OCI-M2 (cell line): ENCODE measurements around the gene ABCD4.

Experiments
- DNase-seq: peaks from one replicate; lab custom pipeline; 2025; ENCODE audit not compliant: unreplicated experiment; lab: John Stamatoyannopoulos, UW

The ABCD4 gene

DNA sequence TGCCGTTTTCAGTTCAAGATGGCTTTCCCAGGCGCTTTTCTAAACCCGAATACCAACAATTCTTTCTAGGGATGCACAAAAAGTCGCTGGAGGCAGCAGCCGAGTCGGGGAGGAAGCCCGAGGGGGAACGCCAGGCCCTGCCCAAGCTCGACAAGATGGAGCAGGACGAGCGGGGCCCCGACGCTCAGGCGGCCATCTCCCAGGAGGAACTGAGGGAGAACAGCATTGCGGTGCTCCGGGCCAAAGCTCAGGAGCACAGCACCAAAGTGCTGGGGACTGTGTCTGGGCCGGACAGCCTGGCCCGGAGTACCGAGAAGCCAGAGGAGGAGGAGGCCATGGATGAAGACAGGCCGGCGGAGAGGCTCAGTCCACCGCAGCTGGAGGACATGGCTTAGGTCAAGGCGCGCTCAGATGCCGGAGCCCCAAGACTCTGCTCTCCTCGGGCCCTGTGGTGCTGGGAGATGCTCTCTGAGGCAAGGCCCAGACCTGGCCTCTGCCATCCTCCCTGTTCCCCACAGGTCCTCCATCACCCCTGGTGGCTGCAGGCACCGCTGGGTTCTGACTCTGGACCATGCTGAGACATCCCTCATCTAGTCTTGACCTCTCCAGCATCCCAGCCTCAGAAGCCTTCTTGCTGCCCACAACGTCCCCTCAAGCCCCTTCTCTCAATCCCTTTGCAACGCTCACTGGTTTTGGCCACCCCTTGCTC is 42.1 kb downstream of the ABCD4 start:
- no peak for DNase-seq

DNA sequence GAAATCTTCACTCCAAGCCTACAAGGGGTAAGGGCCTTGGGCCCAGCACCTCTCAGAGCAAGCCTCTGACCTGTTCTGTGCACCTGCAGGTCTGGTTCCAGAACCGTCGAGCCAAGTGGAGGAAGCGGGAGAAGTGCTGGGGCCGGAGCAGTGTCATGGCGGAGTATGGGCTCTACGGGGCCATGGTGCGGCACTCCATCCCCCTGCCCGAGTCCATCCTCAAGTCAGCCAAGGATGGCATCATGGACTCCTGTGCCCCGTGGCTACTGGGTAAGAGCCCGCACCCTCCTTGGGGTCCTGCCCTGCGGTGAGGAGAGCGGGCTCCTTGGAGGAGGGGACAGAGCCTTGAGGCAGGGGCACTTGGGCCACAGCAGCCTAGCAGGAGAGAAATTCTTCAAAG is 43.2 kb downstream of the ABCD4 start:
- no peak for DNase-seq

DNA sequence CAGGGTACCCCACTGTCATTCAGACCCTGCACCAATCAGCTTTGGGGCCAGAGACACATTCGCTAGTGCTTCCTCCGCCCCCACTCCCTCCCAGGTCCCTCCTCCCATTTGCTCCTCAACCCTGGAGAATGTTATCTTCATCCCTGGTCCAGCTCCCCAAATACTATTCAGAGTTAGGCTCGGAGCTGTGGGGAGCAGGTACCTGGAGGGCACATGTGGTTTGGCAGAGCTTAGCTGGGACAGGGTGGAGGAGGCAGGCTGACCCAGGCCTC is 44.0 kb downstream of the ABCD4 start:
- DNase-seq, result no peak

DNA sequence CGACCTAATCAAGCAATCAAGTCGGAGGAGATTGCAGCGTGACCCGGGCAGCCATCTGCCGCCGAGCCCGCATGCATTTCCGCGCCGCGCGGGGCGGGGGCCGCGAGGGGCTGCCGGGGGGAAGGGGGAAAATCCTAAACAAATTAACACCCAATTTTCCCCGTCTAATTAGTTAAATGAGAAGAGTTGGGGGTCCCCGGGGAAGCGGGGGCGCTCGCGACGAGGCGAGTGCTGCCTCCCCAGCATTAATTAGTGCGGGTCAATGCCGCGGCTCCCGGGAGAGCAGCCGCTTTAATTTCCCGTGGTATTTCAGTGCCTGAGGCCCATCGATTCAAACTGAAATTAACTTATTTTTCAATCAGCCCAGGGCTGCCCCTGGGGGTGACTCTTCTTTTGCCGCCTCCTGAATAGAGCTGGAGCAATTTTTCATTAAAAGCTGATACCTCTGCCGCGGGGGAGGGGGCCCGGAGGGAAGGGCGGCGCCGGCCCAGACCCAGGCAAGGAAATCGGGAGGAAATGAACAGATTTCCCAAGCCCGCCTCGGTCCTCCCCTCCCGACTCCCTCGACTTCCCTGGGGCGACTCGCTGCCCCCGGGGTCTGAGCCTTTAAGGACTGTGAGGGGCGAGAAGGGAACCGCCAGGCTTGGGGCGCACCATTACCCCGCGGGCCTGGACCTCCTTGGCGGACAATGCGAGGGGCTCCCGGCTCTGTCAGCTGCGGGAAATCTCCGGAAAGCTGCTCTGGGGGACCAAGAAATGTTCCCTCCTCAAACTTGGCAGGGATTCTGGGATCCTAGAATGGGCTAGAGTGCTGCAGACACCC is 44.6 kb downstream of the ABCD4 start:
- no peak for DNase-seq

DNA sequence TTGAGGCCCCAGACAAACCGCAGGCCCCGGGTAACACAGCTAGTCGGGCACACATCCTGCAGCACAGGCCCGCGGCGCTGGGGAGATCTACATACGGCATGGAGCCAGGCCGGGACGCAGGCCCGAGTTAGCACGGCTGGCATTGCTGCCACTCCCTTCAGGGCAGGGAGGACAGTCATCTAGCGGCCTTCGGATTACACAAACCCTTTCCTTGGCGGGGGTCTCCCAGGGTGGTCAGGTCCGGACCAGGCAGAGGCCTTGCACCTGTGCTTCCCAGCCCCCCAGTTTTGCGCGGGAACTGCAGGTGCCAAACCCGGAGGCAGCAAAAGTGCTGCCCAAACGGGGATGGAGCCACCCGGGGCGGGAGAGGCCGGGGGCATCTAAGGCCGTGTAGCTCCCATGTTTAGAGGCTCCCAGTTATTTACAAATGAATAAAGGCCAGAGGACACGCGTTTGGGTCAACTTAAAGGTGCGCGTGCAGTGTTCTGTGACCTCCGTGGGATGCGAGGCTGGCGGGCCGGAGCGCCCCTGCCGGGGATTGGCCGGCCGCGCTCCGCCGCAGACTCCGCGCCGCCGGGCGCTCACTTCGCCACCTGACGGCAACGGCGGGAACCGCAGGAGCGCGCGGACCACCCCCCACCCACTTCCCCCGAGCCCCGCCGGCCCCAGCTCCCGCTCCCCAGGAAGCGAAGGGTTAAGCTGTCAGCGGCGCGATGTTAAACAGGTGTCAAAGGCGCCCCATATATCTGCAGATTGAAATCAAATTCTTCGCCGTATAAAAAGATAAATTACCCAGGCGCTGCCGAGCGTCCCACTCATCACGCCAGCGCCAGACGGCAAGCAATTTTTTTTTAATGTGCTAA is 45.4 kb downstream of the ABCD4 start:
- no peak for DNase-seq

DNA sequence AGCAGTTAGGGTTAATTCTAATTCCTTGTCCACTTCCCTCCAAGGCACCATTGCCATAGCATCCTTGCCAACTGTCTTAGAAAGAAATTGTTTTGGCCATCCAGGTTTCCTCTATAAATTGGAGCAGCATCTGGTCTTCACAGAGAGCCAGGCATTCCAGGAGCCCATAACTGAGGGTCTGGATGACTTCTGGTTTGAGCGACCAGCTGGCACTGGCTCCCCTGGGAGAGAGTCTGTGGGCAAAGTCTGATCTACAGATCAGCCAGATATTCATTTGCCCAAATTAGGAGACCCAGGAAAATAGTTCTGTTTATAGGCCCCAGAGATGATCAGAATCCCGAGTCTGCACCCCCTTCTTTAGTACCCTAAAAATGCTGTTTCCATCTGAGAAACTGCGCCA is 47.5 kb downstream of the ABCD4 start:
- DNase-seq, result no peak

DNA sequence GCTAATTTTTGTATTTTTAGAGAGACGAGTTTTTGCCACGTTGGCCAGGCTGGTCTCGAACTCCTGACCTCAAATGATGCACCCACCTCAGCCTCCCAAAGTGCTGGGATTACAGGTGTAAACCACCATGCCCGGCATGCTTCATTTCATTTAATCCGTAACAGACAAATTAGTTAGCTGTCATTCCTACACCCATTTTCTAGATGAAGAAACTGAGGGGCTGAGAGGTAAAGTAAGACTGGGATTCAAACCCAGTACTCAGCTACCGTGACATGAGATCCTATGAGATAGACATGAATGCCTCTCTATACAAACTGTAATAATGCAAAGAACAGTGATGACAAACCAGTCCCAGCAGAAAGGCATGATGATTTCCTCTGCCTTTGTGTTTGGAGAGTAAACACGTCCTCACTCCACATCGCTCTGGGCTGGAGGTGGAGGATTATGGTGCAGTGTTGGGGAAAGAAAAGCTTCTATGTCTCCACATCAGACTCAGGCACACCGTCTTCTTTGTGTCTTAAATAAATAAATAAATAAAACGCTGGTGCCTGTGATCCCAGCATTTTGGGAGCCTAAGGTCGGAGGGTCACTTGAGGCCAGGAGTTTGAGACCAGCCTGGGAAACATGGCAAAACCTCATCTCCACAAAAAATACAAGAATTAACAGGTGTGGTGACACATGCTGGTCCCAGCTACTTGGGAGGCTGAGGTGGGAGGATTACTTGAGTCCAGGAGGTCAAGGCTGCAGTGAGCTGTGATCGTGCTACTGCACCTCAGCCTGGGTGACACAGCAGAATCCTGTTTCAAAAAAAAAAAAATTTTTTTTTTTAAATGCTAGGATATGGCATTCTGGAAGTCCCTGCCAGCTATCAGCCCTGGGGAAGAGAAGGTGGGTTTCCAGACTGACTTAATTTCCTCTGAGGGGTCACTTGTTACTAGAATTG is 53.0 kb downstream of the ABCD4 start:
- DNase-seq, result no peak

DNA sequence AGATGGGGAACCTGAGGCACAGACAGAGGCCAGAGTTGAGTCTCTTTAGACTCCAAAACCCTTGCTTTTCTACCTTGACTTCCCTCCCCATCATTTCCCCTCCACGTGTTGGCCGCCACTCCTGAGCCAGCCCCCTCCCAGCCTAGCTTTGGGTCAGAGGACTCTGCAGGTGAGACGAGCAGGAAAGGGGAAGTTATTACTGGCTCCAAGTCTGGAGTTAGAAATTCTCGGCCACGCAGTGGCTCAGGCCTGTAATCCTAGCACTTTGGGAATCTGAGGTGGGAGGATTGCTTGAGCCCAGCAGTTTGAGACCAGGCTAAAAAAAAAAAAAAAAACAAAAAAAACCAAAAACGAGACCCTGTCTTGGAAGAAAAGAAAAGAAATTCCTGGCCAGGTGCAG is 54.7 kb downstream of the ABCD4 start:
- no peak for DNase-seq

DNA sequence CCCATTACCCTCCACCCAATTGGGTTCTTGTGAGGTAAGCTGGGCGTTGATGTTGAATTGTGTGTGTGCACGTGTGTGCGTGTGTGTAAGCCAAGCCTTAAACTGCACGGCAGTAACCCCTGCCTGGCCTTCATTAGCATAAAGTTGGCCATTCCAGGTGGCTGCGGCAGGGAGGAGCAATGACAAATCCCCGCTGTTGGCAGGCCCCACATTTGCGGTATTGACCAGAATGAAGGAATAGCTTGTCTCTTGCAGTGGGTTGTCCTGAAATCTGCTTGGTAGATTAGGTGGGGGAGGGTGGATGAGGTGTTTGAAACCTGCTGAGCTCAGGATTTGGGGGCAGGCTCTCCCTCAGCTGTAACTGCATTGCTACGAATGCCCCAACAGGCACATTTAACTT is 56.2 kb downstream of the ABCD4 start:
- no peak for DNase-seq

DNA sequence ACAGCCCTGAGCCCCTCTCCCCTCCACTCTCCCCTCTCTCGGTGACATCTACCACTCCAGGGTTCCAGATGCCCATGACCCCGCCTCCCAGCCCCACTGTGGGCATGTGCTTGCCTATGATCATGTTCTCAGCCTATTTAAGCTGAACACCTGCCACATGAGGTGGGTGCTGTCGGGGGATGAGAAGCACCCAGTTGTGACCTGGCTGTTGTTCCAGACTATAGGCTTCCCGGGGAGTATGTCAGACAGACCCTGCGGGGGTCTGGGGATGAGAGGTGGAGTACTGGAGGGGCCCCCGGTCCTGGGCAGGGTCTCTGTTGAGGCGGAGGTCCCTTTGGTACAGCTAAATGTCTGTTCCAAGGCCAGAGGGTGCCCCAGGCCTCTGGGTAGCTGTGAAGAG is 57.4 kb downstream of the ABCD4 start:
- DNase-seq, result no peak

DNA sequence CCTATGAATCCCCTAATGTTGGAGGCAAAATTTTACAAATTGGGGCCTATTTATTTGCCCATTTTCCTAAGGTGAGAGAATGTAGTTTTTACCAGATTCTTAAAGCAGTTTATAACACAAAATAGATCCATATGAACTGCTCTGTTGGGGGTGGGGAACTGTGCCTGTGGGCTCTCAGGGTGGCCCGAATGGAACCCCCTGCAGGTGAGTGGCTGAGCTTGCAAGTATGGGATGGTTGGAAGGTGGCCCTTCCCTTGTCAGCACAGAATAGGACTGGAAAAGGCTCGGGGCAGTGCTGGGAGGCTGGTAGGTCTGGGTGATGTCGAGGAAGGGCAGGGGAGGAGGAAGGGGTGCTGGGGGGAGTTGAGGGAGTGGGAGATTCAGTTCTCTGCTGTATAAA is 58.6 kb downstream of the ABCD4 start:
- no peak for DNase-seq

DNA sequence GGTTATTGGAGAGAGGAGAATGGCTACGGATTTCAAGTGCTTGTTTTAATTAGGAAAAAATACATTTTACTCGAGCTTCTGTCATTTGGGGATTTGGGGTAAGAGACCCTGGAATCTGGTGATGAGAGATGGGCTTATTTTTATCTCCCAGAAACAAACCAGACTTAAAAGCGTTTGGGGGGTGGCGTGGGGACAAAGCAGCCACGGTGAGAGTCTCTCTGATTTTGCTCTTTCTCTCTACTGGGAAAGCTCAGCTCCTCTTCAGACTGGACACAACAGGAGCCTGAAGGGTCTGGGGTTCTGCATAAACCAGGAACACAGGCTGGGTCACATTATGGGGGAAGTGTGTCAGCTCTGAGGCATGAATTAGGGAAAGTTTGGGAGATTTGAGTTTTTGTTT is 59.7 kb downstream of the ABCD4 start:
- no peak for DNase-seq

DNA sequence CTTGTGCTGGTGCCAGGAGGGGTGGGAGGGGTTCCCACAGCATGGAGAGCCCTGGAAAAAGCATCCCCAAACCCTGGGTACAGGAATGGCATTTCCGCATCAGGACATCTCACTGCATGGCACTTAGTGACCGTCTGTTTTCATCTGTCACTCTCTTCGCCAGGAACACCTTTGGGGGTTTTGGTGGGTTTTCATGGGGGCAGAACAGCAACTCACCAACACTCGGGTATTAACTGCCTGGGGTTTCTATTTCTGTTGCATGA is 60.0 kb downstream of the ABCD4 start:
- DNase-seq, result no peak

DNA sequence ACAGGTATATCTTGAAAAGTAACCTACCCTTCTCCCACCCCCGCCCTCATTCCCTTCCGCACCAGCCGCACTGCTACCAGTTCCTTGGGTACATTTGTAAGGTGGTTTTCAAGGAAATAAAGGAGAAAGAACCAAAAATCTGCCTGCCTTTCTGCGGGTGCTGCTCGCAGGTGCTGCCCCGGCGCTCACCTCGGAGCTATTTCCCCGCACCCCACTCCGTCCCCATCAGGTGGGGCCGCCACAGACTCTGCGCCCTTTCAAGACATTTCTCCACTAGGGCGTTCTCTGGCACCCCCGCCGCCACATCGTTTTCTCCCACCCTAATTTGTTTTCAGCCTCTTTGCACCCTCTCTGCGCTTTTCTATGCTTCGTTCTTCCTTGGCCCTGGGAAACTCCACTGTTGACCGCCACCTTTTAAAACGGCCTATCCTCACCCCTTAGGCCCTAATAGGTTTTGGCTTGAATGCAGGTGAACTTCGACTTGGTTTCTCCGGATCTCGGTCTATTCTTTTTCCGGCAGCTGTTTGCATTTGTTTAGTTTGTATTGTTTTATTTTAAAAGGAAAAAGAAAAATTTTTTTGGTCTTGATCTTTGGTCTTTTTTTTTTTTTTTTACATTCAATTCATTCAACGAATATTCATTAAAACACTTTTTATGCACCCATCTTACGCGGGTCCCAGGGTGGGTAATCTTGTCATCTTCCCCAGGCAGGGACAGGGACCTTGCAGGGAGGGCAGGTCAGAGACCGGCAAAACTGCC is 60.5 kb downstream of the ABCD4 start:
- no peak for DNase-seq

DNA sequence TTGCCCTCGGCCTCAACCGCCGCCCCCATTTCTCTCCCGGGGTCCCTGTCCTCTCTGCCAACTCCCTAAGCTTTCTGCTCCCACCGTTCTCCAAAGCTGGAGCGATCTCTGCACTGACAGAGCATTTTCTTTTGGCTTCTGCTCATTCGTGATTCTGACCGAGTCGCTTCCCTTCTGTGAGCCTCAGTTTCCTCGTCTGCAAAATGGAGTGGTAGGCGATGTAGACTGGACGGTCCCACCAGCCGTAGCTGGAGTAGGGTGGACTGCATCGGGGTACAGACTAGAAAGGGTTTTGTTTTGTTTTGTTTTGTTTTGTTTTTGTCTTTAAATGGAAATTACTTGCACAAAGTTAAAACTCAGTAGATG is 61.1 kb downstream of the ABCD4 start:
- no peak for DNase-seq

DNA sequence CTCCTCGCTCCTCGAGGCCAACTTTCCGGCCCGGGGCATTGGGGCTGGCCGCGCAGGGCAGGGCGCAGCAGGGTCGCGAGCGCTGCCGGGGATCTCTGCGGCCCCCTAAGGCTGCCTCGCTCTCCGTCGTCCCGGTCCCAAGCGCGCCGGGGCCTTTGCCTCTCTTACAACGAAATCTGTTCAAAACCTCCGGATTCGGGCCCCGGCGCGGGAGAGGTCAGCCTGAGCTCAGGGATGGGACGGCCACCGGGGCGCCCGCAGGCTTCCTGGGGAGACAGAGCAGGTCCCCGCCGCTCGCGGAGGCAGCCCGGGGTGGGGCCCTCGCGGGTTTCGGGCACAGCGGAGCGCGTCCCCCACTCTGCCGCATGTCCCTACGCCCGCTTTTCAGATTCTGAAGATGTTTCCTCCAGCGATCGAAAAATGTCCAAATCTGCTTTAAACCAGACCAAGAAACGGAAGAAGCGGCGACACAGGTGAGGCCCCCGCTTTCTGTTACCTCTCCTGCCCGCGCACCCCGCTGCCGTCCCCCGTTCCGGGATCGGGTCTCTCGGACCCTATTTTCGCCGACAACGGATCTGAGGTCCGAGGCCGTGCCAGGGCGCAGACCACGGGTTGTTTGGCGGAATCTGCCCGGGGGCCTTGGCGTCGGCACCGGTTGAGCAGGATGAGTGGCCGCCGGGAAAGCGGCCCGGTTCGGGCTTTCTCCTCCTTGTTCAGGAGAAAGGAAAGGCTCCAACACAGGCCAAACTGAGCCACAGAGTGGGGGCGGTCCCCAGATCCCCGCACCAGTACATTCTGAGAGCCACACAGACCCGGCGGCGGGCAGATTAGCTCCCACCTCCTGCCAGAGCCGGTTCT is 61.7 kb downstream of the ABCD4 start:
- no peak for DNase-seq

DNA sequence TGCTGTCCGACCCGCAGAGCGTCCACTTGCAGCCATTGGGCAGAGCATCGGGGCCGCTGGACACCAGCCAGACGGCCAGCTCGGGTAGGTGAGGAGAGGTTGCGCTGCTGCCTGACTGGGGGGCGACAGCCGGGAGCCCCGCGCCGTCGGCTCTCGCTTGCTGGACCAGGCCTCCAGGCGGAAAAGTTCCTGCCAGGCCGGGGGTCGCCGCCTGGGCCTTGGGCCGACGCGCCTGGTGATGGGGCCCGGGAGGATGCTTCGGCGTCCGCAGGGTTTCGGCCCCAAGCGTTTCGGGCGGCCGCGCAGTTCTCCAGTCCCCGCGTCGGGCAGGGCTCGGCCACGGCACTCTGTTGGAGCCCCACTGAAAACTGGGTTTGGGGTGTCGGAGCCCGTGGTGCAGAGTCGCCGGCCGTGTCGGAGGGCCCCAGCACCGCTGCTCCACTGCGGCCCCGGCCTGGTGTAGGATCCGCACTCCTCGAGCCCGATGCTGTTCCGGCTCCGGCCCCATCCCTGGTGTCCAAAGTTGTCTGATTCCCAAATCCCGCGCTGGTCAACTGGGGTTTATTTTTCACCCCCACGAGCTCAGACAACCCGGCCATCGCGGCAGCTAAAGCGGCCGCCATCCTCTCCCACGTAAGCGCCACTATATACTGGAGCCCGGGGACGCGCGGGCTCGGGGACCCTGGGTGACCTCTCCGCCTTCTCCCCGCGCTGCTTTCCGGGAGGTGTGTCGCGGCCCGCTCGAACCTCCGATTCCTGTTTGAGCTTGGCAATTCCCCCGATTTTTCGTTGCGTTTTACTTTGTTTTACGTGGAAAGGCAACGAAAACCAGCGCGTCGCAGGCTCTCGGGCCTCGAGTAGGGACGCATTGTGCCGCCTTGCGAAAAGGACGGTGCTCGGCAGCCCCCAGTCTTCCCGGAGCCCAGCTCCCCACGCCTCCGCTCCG is 62.6 kb downstream of the ABCD4 start:
- no peak for DNase-seq
